GM12875 (cell line): ENCODE data around the gene RABGAP1.

Experiments used
- H3K4me3 ChIP-seq: one replicate; pipeline ENCODE4 v1.5.1; 2011; ENCODE audit warnings: low read depth, low read length, control low read depth
- TF ChIP-seq, protein P1 (sequence below): IDR thresholded peaks from 2 replicates; pipeline ENCODE4 v1.5.1; 2011; ENCODE audit warnings: low read depth, mild to moderate bottlenecking, control low read depth, inconsistent platforms, low read length, moderate library complexity, borderline replicate concordance; ENCODE audit not compliant: insufficient read depth

RABGAP1 gene

GRCh38 chr9:123007269-123007668 lies 66.4 kb downstream of the RABGAP1 start:
- TF ChIP-seq, protein P1, sequence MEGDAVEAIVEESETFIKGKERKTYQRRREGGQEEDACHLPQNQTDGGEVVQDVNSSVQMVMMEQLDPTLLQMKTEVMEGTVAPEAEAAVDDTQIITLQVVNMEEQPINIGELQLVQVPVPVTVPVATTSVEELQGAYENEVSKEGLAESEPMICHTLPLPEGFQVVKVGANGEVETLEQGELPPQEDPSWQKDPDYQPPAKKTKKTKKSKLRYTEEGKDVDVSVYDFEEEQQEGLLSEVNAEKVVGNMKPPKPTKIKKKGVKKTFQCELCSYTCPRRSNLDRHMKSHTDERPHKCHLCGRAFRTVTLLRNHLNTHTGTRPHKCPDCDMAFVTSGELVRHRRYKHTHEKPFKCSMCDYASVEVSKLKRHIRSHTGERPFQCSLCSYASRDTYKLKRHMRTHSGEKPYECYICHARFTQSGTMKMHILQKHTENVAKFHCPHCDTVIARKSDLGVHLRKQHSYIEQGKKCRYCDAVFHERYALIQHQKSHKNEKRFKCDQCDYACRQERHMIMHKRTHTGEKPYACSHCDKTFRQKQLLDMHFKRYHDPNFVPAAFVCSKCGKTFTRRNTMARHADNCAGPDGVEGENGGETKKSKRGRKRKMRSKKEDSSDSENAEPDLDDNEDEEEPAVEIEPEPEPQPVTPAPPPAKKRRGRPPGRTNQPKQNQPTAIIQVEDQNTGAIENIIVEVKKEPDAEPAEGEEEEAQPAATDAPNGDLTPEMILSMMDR, result no peak

DNA sequence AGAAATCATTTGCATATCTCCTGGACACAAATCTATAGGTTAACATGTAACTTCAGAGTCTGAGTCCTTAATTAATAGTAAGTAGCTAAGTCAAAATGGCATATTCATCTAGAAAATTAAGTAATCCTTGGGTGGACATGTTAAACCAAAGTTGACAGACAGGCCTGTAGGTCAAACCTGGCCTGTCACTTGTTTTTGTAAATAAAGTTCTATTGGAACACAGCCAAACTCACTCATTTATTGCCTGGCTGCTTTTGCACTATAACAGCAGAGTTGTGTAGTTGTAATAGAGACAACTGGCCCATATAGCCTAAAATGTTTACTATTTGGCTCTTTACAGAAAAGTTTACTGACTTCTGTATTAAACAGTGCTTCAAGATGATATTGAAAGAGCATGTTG lies 68.1 kb downstream of the RABGAP1 start:
- TF ChIP-seq, protein P1, result no peak
- H3K4me3 ChIP-seq, result no peak overlapping the region

More at GRCh38 chr9:123007269-123007668, 66.4 kb downstream of the RABGAP1 start:
- H3K4me3 ChIP-seq, result no peak overlapping the region

DNA sequence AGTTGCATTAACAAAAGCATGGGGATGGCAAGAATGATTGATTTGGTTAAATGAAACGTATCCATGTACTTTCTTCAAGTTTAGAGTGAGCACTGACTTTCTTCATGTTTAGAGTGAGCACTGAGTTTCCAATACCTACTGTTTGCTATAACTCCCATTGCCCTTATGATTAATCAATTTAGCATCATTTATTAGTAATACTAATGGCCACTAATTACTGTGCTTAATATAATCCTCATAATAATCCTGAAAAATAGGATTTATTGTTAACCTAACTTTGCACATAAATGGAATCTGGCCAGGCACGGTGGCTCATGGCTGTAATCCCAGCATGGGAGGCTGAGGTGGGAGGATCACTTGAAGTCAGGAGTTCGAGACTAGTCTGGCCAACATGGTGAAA lies 70.6 kb downstream of the RABGAP1 start:
- TF ChIP-seq, protein P1, result no peak
- no peak overlapping the region for H3K4me3 ChIP-seq

DNA sequence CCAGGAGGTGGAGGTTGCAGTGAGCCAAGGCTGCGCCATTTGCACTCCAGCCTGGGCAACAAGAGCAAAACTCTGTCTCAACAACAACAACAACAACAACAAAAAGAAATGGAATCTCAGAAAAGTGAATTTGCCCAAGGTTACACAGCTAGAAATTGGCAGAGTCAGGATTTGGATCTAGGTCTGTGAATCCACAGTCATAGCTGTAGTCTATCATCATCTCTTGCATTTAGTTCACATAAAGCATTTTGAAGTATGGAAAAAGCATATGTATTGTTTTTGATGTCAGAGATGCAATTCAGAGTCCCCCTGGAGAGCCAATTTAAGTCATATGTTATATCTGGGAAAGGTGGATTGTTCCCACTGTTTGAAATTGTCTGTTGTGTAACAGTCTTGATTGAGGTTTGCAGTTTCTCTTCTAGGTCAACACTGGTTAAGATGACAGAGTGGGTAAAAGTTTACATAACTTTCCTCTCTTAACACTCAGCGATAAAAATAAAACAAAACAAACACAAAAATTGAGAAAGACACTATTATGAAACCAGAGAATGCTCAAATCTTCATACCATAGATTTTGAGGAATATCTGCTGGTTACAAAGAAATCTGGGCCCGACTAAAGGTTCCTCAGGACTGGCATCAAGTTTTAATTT lies 71.2 kb downstream of the RABGAP1 start:
- TF ChIP-seq, protein P1, result no peak
- no peak overlapping the region for H3K4me3 ChIP-seq

DNA sequence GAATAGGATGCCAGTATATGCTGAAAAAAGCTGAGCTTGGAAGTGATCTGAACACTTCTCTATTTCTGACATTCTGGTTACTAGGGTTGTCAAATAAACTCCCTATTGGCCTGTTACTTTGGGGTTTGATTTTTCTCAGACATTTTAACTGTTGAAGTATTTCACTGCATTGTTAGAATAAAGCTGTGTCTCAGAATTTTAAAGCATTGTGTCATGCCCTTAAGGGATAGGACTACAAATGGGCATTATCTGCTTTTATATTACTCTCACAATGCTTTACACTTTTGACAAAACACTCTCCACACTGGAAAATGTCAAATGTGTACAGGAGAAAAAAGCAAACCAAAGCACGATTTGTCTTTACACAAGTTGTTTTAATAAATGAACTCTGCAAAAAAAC lies 75.8 kb downstream of the RABGAP1 start:
- H3K4me3 ChIP-seq, result no peak overlapping the region
- TF ChIP-seq, protein P1, result no peak

GRCh38 chr9:123020796-123021195 lies 80.0 kb downstream of the RABGAP1 start:
- TF ChIP-seq, protein P1, result no peak
- H3K4me3 ChIP-seq, result no peak overlapping the region

- TF ChIP-seq, protein P1, result no peak
- no peak overlapping the region for H3K4me3 ChIP-seq
Measured at GRCh38 chr9:123026425-123026824, 85.6 kb downstream of the RABGAP1 start.
